CD4-positive, alpha-beta T cell treated with Interleukin-6 for 4 hours (primary cell): ENCODE results near the gene RASA4.
"Not testable (repeated sequence)": the region's sequence is repeated elsewhere in the genome, so short reads cannot be mapped to it uniquely, and the experiment has no call there.

ENCODE experiments used
- DNase-seq: peaks from one replicate; pipeline ENCODE4 v3.0.0-alpha.2; 2020; ENCODE audit warnings: mixed read lengths

RASA4 gene

DNA sequence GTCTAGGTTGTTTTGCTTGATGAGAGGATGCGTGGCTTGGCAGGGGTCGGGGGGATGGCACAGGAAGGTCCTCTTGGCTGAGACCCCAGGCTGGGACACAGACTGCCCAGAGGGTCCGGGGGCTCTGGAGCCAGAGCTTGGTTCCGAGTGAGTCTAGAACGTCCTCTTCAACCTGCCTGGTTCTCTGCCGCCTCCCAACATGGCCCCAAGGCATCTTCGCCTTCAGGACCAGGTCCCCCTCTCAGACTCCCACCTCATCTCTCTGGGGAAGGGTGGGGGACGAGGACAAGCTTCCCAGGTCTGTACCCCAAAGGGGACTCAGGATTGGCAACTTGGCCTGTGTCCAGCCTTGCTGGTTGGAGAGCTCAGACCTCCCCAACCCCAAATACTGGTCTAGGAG lies 74.5 kb downstream of the RASA4 start:
- DNase-seq: not testable (repeated sequence)

DNA sequence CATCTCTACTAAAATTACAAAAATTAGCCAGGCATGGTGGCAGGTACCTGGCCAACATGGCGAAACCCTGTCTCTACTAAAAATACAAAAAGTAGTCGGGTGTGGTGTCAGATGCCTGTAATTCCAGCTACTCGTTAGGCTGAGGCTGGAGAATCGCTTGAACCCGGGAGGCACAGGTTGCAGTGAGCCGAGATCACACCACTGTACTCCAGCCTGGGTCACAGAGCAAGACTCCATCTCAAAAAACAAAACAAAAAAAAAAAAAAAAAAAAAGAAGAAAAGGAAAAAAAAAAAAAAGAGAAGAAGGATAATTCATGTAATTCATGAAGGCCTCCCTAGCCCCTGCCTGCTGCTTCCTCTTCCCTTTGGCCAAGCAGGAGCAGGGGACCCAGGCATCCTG lies 76.0 kb downstream of the RASA4 start:
- DNase-seq: not testable (repeated sequence)

DNA sequence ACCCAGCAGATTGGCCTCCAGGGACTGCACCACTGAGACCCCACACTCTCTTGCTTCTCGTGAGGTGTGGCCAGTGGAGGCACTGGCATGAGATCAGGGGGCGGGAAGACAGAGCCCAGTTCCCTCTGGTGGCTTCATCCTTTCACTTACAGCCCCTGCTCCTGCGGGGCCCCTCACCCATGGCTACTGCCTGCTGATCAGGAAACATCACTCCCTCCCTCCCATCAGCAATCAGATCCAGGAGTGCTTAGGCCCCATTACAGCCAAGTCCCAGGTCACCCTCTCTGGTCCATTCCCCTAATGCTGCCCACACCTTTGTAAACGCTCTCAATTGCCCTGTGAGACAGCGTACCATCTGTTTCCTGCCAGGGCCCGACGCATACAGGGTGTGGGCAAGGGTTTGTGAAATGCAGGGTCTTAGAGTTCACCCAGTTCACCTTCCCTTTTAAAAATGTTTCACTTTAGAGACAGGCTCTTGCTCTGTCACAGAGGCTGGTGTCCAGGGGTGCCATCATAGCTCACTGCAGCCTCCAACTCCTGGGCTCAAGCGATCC lies 81.4 kb downstream of the RASA4 start:
- DNase-seq: not testable (repeated sequence)

DNA sequence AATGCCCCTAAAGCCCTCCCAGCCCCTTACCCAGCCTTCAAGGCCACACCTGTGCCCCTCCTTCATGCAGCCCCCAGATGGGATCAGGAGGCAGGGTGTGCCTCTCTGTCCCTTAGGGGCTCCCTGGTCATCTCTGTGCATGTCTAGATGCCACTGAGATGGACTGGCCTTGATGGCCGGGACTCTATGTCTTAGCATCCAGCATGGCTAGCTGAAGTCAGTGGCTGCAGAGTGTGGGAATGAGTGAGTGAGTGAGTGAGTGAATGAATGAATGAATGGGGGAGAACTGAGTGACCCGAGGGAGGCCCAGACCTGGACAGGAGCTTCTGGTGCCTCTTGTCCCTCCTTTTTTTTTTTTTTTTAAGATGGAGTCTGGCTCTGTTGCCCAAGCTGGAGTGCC lies 84.4 kb downstream of the RASA4 start:
- DNase-seq: not testable (repeated sequence)

DNA sequence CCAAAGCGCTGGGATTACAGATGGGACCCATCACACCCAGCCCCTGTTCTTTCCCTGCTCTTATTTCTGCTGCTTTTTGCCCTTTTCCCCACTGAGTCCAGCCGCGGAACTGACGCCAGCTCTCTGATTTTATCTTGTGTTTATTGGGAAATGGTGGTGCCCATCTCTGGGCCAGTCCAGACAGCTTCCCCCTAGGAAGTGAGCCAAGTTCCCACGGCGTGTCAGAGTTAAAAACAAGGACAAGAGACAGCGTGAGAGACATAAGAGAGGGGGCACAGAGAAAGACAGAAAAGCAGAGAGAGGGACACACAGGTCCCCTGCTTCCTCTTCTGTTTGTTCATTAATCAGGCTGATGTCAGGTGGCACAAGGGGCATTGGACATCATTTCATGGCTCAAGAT lies 85.0 kb downstream of the RASA4 start:
- DNase-seq: not testable (repeated sequence)

DNA sequence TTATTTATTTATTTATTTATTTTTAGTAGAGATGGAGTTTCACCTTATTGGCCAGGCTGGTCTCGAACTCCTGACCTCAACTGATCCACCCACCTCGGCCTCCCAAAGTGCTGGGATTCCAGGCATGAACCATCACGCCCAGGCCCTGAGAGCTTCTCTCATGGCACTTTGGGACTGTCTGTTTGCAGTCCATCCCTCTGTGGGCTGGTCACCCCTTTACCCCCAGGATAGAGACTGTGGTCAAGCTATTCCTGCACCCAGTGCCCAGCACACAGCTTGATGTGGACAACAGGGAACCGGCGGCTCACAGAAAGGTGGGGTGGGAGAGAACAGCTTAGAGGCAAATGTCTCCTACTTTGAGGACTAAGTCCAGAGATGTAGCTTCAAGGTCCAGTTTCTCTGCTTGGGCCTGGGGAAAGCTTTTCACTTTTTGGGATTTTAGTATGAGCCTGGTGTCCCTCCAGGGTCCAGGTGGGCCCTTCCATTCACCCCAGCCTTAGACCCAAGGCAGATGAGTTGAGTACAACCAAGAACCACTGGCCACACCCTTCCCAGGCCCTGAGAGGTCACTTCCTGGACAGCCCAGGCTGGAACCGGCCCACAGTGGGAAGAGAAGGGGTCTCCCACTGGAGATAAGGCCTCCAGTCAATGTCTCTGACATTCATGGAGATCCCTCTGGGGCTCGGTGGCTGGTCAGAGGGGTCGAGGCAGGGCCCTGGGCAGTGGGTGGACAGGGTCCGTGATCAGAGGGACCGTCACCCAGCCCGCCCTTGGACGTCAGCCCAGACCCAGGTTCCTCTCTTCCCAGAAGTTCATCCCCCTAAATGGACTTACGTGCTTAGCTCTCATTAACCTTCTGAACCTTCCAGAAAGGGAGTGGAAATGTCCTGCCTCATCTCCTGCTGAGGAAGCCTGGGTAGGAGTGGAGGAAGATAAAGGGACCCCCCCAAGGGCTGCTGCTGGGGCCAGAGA lies 88.4 kb downstream of the RASA4 start:
- DNase-seq: not testable (repeated sequence)

DNA sequence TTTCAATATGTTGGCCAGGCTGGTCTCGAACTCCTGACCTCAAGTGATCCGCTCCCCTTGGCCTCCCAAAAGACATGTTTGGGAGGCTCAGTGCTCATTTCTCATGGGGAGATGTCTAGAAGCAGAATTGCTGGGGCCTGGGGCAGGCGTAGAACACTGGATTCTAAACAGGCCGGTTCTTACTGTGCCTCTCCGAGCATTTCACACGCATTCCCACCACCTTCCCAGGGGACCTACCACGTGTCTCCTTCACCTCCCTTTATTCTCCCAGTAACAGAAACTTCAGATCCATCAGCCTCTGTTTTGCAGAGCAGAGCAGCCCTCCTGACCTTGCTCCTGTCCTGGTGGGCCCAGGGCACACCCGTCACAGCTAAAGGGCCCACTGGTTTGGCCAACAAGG lies 89.4 kb downstream of the RASA4 start:
- not testable (repeated sequence) for DNase-seq

DNA sequence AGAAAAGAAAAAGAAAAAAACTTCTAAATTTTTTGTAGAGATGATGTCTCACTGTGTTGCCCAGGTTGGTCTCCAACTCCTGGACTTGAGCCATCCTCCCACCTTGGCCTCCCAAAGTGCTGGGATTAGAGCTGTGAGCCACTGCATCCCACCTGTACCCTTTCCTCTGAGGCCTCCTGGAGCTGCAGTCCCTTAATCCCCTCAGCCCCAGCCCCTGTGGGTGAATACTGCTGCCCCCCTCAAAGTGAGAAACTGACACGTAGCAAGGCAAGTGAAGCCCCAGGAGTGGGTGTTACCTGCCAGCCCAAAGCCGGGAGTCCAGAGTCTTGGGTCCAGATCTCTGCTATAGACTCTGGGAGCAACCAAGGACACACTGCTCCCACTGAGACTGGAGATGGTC lies 91.8 kb downstream of the RASA4 start:
- not testable (repeated sequence) for DNase-seq
